Measurements from ENCODE around the gene NETO2. TPM values are rescaled to one million over a fixed set of nuclear protein-coding genes. Genes with fewer than 3 reads are reported as not detected.

The NETO2 gene
- total and polyA plus RNA-seq, 10 donors, result 6.6 to 59.8 (median 22.2) TPM

DNA sequence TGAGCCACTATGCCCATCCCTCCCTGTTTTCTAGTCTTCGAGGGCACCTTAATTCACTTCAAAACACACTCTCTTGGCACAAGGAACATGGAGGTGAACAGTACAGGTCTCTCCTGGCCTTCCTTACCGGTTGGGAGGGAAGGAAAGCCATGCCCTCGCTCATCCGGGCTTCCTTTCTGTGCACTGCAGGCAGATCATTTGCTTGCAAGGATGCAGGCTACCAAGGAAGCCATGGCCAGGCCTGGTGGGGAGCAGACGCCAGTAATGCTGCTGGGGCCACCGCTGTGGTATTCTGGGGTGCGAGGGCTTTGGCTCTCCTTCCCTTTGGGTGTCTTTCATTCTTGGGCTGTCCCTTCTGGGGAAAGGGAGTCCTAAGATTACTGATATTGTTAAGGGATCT is 89.4 kb downstream of the NETO2 start:
- intact Hi-C loops (cut with DNase I; ENCODE audit: low total_unique reads), result loop anchor here (10.0 kb wide), 1 partner anchor 70 kb away; no protein-coding TSS in a partner anchor
- Histone ChIP-seq H3K4me1 (peaks cover 0 to 4% (median 0%) of the 10 kb centered on the region in 6 donors), H3K27me3 (replicated peaks in 1 of 7) (no peaks in the 10 kb centered on the region), H3K9me3 (no peaks in the 10 kb centered on the region), H3K36me3 (no peaks in the 10 kb centered on the region), H3K27ac (no peak overlapping the region), H3K4me3 (no peak overlapping the region)
- WGBS, 5 donors, result 87 to 92% (median 90%) methylated on average over 5 to 7 of the region's 7 CpGs
- TF ChIP-seq POLR2AphosphoS5 (IDR thresholded peaks at IDR 0.05), result no peak
- TF ChIP-seq POLR2A (IDR thresholded peaks at IDR 0.05), result no peak
- no peak for TF ChIP-seq CTCF (IDR thresholded peaks at IDR 0.05 in 8 of 11, conservative IDR thresholded peaks at IDR 0.05 in 3 of 11)
- peak; percentile 54 for DNase-seq

DNA sequence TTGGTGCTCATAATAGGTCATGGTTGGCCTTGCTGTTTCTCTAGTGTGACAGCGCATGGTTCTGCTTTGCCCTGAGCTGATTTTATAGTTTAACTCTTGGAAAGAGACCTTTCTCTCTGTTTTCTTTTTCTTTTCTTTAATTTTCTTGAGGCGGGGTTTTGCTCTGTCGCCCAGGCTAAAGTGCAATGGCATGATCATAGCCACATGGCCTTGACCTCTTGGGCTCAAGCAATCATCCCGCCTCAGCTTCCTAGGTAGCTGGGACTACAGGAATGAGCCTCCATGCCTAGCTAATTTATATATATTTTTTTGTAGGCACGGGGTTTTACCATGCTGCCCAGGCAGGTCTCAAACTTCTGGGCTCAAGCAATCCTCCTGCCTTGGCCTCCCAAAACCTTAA is 89.8 kb downstream of the NETO2 start:
- TF ChIP-seq POLR2A (IDR thresholded peaks at IDR 0.05) (no peak), CTCF (IDR thresholded peaks at IDR 0.05 in 8 of 11, conservative IDR thresholded peaks at IDR 0.05 in 3 of 11) (no peak), POLR2AphosphoS5 (IDR thresholded peaks at IDR 0.05) (no peak)
- H3K27me3 ChIP-seq (replicated peaks in 1 of 7), result no peaks in the 10 kb centered on the region
- H3K4me1 ChIP-seq, result peaks cover 0 to under 1% (median 0%) of the 10 kb centered on the region in 6 donors
- H3K4me3 ChIP-seq, result no peak overlapping the region
- H3K27ac ChIP-seq, result no peak overlapping the region
- intact Hi-C loops (cut with DNase I; ENCODE audit: low total_unique reads), result loop anchor here (10.0 kb wide), 1 partner anchor 71 kb away; no protein-coding TSS in a partner anchor
- no peaks in the 10 kb centered on the region for H3K36me3 ChIP-seq
- 89 to 98% (median 91%) methylated on average over 5 of the region's 5 CpGs for WGBS, 5 donors
- peak; percentile 10 for DNase-seq
- H3K9me3 ChIP-seq, result no peaks in the 10 kb centered on the region

DNA sequence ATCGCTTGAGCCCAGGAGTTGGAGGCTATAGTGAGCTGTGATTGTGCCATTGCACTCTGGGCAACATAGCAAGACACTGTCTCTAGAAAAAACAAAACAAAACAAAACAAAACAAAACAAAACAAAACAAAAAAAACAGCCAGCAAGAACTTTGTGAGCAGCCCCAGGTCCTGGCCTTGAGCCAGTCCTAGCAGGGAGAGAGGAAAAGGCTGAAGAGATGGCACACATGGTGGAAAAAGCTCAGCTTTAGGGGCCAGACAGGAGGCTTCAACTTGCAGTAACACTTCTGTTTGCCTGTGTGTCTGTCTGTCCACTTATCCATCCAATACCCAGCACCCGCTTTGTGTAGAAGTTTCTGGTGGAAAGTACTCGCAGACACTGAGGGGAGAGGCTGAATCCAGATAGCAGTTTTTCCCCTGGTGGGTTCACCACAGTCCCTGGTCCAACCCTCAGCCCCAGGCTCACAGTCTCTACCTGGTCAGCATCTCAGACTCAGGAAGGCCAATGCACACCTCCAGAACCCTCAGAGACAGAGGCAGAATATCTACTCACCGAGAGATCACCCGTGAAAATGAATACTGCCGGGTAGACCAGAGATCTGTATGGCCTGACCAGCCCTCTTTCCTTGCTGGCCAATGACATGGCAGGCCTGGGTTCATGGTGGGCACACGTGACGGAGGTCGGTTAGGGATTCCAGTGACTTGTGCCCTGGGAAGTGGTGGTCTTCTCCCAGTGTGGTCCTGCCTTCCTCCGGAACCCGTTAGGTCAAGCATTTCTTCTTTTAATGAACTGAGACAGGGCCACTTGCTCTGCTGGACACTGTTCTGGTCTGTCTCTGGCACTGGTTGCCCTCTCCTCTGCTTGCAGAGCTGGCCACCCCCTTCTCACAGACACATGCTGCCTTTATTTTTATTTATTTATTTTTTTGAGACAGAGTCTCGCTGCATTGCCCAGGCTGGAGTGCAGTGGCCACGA is 90.8 kb downstream of the NETO2 start:
- DNase-seq, result peak; percentile 58
- Histone ChIP-seq H3K4me3 (no peak overlapping the region), H3K27me3 (replicated peaks in 1 of 7) (no peaks in the 10 kb centered on the region), H3K36me3 (no peaks in the 10 kb centered on the region), H3K9me3 (no peaks in the 10 kb centered on the region), H3K4me1 (no peaks in the 10 kb centered on the region), H3K27ac (no peak overlapping the region)
- 90 to 98% (median 95%) methylated on average over 13 of the region's 13 CpGs for WGBS, 5 donors
- no peak for TF ChIP-seq POLR2AphosphoS5 (IDR thresholded peaks at IDR 0.05)
- no peak for TF ChIP-seq POLR2A (IDR thresholded peaks at IDR 0.05)
- no peak for TF ChIP-seq CTCF (IDR thresholded peaks at IDR 0.05 in 8 of 11, conservative IDR thresholded peaks at IDR 0.05 in 3 of 11)
- intact Hi-C loops (cut with DNase I; ENCODE audit: low total_unique reads), result loop anchor here (10.0 kb wide), 1 partner anchor 72 kb away; no protein-coding TSS in a partner anchor

- Histone ChIP-seq H3K4me3 (no peak overlapping the region), H3K9me3 (no peaks in the 10 kb centered on the region), H3K4me1 (peaks cover 0 to 7% (median 0%) of the 10 kb centered on the region in 6 donors), H3K27me3 (replicated peaks in 1 of 7) (no peaks in the 10 kb centered on the region), H3K27ac (no peak overlapping the region), H3K36me3 (no peaks in the 10 kb centered on the region)
- peak; percentile 66 for DNase-seq
- TF ChIP-seq CTCF (IDR thresholded peaks at IDR 0.05 in 8 of 11, conservative IDR thresholded peaks at IDR 0.05 in 3 of 11) (no peak), POLR2AphosphoS5 (IDR thresholded peaks at IDR 0.05) (no peak), POLR2A (IDR thresholded peaks at IDR 0.05) (no peak)
- intact Hi-C loops (cut with DNase I; ENCODE audit: low total_unique reads), result loop anchor here (10.0 kb wide), 1 partner anchor 74 kb away; no protein-coding TSS in a partner anchor
- WGBS, 5 donors, result 87 to 94% (median 92%) methylated on average over 4 to 10 of the region's 10 CpGs
Observed at GRCh38 chr16:47051031-47051430, 92.7 kb downstream of the NETO2 start.
